Ishikawa (cell line): ENCODE results near the gene DAB1.

Experiments used
- CEBPB ChIP-seq: IDR thresholded peaks from 2 replicates; pipeline ENCODE4 v1.6.1; 2012
- CREB1 ChIP-seq: IDR thresholded peaks from 2 replicates; pipeline ENCODE4 v1.6.1; 2012; ENCODE audit warnings: low read depth
- EGR1 ChIP-seq: IDR thresholded peaks from 2 replicates; pipeline ENCODE4 v1.6.1; 2012
- EP300 ChIP-seq: IDR thresholded peaks from 2 replicates; pipeline ENCODE4 v1.6.1; 2012; ENCODE audit warnings: borderline replicate concordance
- FOXM1 ChIP-seq: IDR thresholded peaks from 2 replicates; pipeline ENCODE4 v1.6.1; 2012; ENCODE audit warnings: low read depth, borderline replicate concordance
- NFIC ChIP-seq: IDR thresholded peaks from 2 replicates; pipeline ENCODE4 v1.6.1; 2012
- RAD21 ChIP-seq: IDR thresholded peaks from 2 replicates; pipeline ENCODE4 v1.6.1; 2012; ENCODE audit warnings: low read depth
- TAF1 ChIP-seq: IDR thresholded peaks from 2 replicates; pipeline ENCODE4 v1.6.1; 2012; ENCODE audit warnings: low read depth, mild to moderate bottlenecking
- TCF12 ChIP-seq: IDR thresholded peaks from 2 replicates; pipeline ENCODE4 v1.6.1; 2012; ENCODE audit warnings: low read depth
- TEAD4 ChIP-seq: IDR thresholded peaks from 2 replicates; pipeline ENCODE4 v1.6.1; 2012
- YY1 ChIP-seq: IDR thresholded peaks from 2 replicates; pipeline ENCODE4 v1.6.1; 2012; ENCODE audit warnings: low read depth
- ZBTB7A ChIP-seq: IDR thresholded peaks from 2 replicates; pipeline ENCODE4 v1.6.1; 2012; ENCODE audit warnings: low read depth
- TF ChIP-seq, protein P1 (sequence below): IDR thresholded peaks from 2 replicates; pipeline ENCODE4 v1.6.1; 2012
- TF ChIP-seq, protein P2 (sequence below): IDR thresholded peaks from 2 replicates; pipeline ENCODE4 v1.6.1; 2012; ENCODE audit warnings: low read depth, mild to moderate bottlenecking
- TF ChIP-seq, protein P3 (sequence below): IDR thresholded peaks from 2 replicates; pipeline ENCODE4 v1.6.1; 2012

The DAB1 gene

DNA sequence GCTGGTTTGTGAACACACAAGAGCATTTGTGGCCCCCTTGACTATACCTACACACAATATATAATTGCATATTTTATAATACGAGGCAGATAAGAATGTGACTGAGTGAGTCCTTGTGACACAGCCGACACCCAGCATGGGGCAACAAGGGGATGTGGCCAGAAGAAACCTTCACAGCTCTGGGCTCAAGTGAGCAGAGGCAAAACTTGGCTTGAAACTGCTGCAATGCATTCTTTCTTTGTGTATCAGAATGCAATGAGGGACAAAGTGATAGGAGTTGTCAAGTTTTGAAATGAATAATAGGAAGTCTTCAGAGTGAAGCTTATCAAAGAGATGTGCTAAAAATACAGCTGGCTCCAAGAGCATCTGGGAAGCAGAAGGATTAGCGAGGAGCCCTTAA is 334.0 kb downstream of the DAB1 start:
- no peak for TF ChIP-seq FOXM1
- TF ChIP-seq YY1 = no peak
- TF ChIP-seq EGR1 = no peak
- TF ChIP-seq ZBTB7A = no peak
- no peak for TF ChIP-seq CREB1
- no peak for TF ChIP-seq EP300
- no peak for TF ChIP-seq CEBPB
- TF ChIP-seq, protein P1, sequence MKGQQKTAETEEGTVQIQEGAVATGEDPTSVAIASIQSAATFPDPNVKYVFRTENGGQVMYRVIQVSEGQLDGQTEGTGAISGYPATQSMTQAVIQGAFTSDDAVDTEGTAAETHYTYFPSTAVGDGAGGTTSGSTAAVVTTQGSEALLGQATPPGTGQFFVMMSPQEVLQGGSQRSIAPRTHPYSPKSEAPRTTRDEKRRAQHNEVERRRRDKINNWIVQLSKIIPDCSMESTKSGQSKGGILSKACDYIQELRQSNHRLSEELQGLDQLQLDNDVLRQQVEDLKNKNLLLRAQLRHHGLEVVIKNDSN = no peak
- TF ChIP-seq, protein P2, sequence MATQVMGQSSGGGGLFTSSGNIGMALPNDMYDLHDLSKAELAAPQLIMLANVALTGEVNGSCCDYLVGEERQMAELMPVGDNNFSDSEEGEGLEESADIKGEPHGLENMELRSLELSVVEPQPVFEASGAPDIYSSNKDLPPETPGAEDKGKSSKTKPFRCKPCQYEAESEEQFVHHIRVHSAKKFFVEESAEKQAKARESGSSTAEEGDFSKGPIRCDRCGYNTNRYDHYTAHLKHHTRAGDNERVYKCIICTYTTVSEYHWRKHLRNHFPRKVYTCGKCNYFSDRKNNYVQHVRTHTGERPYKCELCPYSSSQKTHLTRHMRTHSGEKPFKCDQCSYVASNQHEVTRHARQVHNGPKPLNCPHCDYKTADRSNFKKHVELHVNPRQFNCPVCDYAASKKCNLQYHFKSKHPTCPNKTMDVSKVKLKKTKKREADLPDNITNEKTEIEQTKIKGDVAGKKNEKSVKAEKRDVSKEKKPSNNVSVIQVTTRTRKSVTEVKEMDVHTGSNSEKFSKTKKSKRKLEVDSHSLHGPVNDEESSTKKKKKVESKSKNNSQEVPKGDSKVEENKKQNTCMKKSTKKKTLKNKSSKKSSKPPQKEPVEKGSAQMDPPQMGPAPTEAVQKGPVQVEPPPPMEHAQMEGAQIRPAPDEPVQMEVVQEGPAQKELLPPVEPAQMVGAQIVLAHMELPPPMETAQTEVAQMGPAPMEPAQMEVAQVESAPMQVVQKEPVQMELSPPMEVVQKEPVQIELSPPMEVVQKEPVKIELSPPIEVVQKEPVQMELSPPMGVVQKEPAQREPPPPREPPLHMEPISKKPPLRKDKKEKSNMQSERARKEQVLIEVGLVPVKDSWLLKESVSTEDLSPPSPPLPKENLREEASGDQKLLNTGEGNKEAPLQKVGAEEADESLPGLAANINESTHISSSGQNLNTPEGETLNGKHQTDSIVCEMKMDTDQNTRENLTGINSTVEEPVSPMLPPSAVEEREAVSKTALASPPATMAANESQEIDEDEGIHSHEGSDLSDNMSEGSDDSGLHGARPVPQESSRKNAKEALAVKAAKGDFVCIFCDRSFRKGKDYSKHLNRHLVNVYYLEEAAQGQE = no peak
- TF ChIP-seq TCF12 = no peak
- no peak for TF ChIP-seq TAF1
- no peak for TF ChIP-seq NFIC
- no peak for TF ChIP-seq TEAD4

DNA sequence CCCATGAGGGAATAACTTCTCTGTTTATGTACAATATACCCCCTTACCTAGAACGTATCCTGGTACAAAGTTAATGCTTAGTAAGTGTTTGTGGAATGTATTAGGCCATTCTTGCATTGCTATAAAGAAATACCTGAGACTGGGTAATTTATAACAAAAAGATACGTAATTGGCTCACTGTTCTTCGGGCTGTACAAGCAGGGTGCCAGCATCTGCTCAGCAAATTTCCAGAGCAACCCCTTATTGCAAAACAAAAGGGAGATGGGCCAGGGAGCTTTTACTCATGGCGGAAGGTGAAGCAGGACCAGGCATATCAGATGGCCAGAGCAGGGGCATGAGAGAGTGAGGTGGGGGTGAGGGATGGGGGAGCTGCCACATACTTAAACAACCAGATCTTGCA is 334.6 kb downstream of the DAB1 start:
- TF ChIP-seq RAD21 (no peak), FOXM1 (no peak), ZBTB7A (no peak), EP300 (no peak), YY1 (no peak), TAF1 (no peak), TCF12 (no peak), CREB1 (no peak), TEAD4 (no peak), NFIC (no peak), EGR1 (no peak), CEBPB (no peak)
- TF ChIP-seq, protein P1 = no peak
- TF ChIP-seq, protein P2 = no peak
- TF ChIP-seq, protein P3, sequence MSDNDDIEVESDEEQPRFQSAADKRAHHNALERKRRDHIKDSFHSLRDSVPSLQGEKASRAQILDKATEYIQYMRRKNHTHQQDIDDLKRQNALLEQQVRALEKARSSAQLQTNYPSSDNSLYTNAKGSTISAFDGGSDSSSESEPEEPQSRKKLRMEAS = no peak

DNA sequence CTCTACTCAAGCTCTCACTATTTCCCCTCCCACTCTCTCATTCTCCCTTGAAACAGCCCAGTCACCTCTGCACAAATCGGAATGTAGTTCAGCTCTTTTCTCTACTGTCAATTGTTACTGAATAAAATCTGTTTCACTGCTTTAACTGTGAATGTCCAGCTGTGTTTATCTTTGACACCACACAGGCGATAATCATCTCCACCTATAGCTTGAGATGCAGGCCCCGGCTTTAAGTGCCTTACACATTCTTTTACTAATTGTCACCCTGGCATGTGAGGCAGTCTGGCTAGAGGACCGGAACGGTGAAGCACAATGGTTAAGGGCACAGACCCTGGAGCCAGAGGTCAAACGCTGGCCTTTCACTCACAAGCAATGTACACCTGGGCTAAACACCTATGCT is 335.2 kb downstream of the DAB1 start:
- TF ChIP-seq EP300 (no peak), YY1 (no peak), NFIC (no peak)

DNA sequence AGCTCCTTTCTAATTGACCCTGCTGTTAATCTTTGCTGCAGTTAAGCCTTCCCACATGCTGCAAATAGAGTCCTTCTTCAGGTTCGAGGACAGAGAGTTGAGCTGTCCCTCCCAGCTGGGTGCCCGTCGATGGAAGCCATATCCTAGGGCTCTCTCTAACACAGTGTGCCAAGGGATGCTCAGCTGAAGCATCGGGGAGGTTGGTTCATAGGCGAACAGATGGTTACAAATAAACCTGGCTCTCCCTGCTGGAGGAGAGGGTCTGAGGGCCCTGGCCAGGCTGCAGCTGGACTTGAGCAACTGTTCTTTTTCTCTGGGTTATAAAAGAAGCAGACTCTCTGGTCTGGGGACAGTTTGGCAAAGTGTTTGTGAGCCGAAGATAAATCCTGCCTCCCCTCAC is 337.7 kb downstream of the DAB1 start:
- TF ChIP-seq FOXM1 = no peak
- TF ChIP-seq CEBPB = no peak

DNA sequence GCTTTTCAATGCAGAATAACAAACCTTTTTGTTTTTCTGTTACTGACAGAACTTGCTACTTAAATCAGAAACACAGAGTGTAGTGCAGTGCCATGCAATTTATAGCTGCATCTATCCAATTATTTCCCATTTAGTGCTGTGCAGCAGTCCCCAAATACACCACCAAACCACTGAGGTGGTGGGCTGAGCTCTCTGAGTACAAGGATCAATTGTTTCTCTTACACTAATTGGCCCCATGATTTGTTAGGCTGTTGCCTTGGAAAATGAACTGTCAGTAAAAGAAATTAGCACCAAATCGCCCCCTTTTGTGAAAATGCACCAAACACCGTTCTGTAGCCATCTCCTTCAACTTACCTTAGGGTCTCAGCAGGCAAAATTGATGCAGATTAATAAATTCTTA is 339.2 kb downstream of the DAB1 start:
- TF ChIP-seq, protein P3 = no peak
- no peak for TF ChIP-seq NFIC
- no peak for TF ChIP-seq CREB1
- TF ChIP-seq CEBPB = no peak
- TF ChIP-seq ZBTB7A = no peak
- no peak for TF ChIP-seq TCF12
- no peak for TF ChIP-seq EGR1
- TF ChIP-seq RAD21 = no peak

DNA sequence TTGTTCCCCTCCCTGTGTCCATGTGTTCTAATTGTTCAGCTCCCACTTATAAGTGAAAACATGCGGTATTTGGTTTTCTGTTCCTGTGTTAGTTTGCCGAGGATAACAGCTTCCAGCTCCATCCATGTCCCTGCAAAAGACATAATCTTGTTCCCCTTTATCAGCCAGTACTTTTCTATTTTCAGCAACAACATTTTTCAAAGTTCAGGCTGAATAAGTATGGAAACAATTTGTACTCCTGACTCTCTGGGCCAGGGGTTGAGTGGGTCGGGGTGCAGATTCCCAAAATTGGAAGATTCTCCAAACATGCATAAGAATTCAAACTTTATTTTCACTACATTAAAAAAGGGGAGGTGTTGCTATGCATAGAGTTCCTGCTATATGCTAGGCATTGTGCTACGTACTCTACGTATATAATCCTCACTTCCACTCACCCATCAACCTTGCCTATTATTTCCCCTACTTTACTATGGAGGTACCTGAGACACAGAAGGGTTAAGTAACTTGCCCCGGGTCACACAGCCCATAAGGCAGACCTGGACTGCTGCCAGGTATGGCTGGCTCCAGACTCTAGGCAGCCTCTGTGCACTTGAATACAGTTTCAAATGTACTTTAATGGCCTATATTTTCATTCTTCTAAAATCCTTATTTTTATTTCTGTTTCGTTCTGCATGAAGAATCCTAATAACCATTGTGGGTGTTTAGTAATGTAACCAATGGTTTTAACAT is 341.0 kb downstream of the DAB1 start:
- TF ChIP-seq, protein P1 = no peak
- TF ChIP-seq TCF12 = no peak
- TF ChIP-seq, protein P3 = no peak
- TF ChIP-seq ZBTB7A = no peak
- no peak for TF ChIP-seq NFIC
- no peak for TF ChIP-seq RAD21
